ENCODE data around the gene GCDH. TPM values are rescaled to one million over a fixed set of nuclear protein-coding genes. Genes with fewer than 3 reads are reported as not detected.
A peak's percentile ranks its signal among the peaks of the same experiment; 100 is the strongest.

Gene GCDH
- total and polyA plus RNA-seq, 12 donors: 16.2 to 78.4 (median 34.8) TPM

DNA sequence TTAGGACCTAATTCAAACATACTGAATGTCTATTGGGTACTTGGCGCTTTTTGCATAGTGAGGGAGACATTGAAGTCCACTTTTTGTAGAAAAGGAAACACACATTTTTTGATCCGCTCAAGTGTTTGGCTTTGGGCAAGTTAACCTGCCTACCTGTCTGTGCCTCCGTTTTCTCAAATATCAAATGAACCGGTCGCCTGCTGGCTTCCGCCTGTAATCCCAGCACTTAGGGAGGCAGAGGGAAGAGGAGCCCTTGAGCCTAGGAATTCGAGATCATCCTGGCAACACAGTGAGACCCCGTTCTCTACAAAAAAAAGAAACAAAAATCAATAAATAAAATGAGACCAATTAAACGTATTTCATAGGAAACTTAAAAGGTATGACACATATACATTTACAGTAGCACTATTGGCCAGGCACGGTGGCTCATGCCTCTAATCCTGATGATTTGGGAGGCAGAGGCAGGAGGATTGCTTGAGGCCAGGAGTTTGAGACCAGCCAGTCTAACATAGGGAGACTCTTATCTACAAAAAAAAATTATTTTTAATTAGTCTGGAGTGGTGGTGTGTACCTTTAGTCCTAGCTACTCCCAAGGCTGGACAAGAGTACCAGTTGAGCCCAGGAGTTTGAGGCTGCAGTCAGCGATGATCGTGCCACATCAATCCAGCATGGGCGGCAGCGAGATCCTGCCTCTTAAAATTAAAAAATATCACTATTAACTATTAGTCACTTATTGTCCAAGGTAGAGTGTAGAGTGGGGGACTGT is 56.0 kb downstream of the GCDH start:
- intact Hi-C loops (cut with DNase I): no loop called here

DNA sequence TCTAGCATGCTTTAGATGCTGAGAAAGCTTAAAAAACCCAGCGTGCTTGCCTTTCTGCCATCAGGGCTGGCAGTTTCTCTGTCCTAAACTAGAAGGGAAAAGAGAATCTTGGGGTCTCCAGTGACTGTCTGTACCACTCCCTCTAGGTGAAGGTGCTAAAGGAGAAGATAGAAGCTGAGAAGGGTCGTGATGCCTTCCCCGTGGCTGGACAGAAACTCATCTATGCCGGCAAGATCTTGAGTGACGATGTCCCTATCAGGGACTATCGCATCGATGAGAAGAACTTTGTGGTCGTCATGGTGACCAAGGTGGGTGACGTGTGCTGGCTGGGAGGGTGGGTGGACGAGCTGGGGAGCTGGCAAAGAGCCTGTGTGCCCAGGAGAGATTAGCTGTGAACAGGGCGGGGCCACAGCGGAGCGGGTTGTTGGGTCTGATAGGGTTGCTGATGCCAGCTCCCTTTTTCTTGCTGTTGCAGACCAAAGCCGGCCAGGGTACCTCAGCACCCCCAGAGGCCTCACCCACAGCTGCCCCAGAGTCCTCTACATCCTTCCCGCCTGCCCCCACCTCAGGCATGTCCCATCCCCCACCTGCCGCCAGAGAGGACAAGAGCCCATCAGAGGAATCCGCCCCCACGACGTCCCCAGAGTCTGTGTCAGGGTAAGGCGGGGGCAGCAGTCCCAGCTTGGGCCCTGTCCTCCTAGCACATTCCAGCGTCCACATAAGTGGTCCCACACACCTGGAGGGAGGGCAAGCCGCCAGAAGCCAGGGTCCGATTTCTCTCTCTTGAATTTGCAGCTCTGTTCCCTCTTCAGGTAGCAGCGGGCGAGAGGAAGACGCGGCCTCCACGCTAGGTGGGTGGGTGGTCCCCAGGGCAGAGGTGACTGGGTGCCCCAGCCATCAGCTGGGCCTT is 57.0 kb downstream of the GCDH start:
- no peak overlapping the region for H3K27ac ChIP-seq
- no peak overlapping the region for H3K4me3 ChIP-seq
- TF ChIP-seq POLR2A (IDR thresholded peaks at IDR 0.05): no peak
- TF ChIP-seq, protein P1, sequence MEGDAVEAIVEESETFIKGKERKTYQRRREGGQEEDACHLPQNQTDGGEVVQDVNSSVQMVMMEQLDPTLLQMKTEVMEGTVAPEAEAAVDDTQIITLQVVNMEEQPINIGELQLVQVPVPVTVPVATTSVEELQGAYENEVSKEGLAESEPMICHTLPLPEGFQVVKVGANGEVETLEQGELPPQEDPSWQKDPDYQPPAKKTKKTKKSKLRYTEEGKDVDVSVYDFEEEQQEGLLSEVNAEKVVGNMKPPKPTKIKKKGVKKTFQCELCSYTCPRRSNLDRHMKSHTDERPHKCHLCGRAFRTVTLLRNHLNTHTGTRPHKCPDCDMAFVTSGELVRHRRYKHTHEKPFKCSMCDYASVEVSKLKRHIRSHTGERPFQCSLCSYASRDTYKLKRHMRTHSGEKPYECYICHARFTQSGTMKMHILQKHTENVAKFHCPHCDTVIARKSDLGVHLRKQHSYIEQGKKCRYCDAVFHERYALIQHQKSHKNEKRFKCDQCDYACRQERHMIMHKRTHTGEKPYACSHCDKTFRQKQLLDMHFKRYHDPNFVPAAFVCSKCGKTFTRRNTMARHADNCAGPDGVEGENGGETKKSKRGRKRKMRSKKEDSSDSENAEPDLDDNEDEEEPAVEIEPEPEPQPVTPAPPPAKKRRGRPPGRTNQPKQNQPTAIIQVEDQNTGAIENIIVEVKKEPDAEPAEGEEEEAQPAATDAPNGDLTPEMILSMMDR (IDR thresholded peaks at IDR 0.05): no peak
- no peaks in the 10 kb centered on the region for H3K9me3 ChIP-seq (replicated peaks in 1 of 3)
- no peaks in the 10 kb centered on the region for H3K27me3 ChIP-seq
- H3K36me3 ChIP-seq (replicated peaks in 1 of 2): peaks cover 0 to 70% of the 10 kb centered on the region in 2 donors
- peak in 1 of 7 donors; percentile 51 for DNase-seq
- WGBS, 4 donors: 83 to 87% (median 86%) methylated on average over 21 to 28 of the region's 28 CpGs
- intact Hi-C loops (cut with DNase I): no loop called here
- H3K4me1 ChIP-seq (replicated peaks in 1 of 2): peaks cover 8 to 28% of the 10 kb centered on the region in 2 donors

More for the DNA sequence above, 56.0 kb downstream of the GCDH start:
- no peaks in the 10 kb centered on the region for H3K27me3 ChIP-seq
- peak overlapping the region in 2 of 4 donors; percentile 83 to 91 for H3K4me3 ChIP-seq
- TF ChIP-seq, protein P1 (IDR thresholded peaks at IDR 0.05): no peak
- no peak for TF ChIP-seq POLR2A (IDR thresholded peaks at IDR 0.05)
- WGBS, 4 donors: 60 to 63% (median 62%) methylated on average over 14 of the region's 14 CpGs
- H3K9me3 ChIP-seq (replicated peaks in 1 of 3): no peaks in the 10 kb centered on the region
- H3K36me3 ChIP-seq (replicated peaks in 1 of 2): peaks cover 0 to 73% of the 10 kb centered on the region in 2 donors
- H3K4me1 ChIP-seq (replicated peaks in 1 of 2): peaks cover 0 to 19% of the 10 kb centered on the region in 2 donors
- peak in 1 of 7 donors; percentile 22 for DNase-seq
- H3K27ac ChIP-seq: peak overlapping the region in 4 of 5 donors; percentile 83 to 98 (median 96)

DNA sequence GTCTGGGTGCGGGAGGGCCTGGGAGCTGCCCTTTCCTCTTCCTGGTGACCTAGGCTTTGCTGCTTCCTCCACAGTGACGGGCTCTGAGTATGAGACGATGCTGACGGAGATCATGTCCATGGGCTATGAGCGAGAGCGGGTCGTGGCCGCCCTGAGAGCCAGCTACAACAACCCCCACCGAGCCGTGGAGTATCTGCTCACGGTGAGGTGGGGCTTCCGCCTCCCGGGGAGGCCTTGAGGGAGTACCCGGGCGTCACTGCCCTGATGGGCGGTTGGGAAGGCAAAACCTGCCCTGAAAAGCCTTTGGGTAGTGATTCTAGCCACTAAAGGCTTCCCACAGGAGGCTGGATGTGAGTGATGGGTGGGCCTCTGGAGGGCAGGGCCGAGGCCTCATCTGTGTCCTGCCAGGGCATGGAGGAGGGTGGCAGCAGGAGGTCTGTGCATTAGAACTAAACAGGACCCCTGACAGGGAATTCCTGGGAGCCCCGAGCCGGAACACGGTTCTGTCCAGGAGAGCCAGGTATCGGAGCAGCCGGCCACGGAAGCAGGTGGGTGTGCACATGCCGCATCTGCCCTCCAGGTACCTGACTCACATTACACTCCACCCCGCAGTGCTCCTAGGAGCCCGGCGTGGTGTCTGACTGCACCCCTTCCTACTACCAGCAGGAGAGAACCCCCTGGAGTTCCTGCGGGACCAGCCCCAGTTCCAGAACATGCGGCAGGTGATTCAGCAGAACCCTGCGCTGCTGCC is 57.8 kb downstream of the GCDH start:
- DNase-seq: peak in 1 of 7 donors; percentile 36
- no peak overlapping the region for H3K27ac ChIP-seq
- no peaks in the 10 kb centered on the region for H3K27me3 ChIP-seq
- no peaks in the 10 kb centered on the region for H3K9me3 ChIP-seq (replicated peaks in 1 of 3)
- intact Hi-C loops (cut with DNase I): no loop called here
- H3K4me3 ChIP-seq: no peak overlapping the region
- H3K4me1 ChIP-seq (replicated peaks in 1 of 2): peaks cover 15 to 32% of the 10 kb centered on the region in 2 donors
- WGBS, 4 donors: 75 to 90% (median 86%) methylated on average over 8 to 30 of the region's 30 CpGs
- no peak for TF ChIP-seq POLR2A (IDR thresholded peaks at IDR 0.05)
- TF ChIP-seq, protein P1 (IDR thresholded peaks at IDR 0.05): no peak
- peaks cover 0 to 68% of the 10 kb centered on the region in 2 donors for H3K36me3 ChIP-seq (replicated peaks in 1 of 2)

Small RNA genes lying within 50 kb of the gene (microRNA-seq; reads per million reads assigned to microRNA genes)
- gene MIR5695 (0 reads per million in 3 donors), gene MIR6515 (0.85 to 1.9 (median 0.89) reads per million in 3 donors), gene MIR6794 (0 reads per million in 3 donors)

Small RNA genes lying within 50 kb of the gene (small RNA-seq; reads per million reads assigned to genes)
- gene MIR5695 (0 reads per million in 2 donors), gene MIR6515 (0.36 to 0.42 reads per million in 2 donors), gene MIR6794 (0 reads per million in 2 donors)

Other genes with a start within 250 kb of the GCDH start
- 100 to 1,000 TPM in 6 of 9 donors, 10 to 100 TPM in 3; 25.0 to 131 (median 111) TPM for gene MAN2B1, start 224.4 kb upstream of the GCDH start, total RNA-seq
- gene MAN2B1, start 224.4 kb upstream of the GCDH start, polyA plus RNA-seq: 100 to 1,000 TPM in 2 of 3 donors, 10 to 100 TPM in 1; 19.5 to 194 (median 152) TPM
- 10 to 100 TPM; 10.6 to 20.5 (median 13.9) TPM for gene WDR83, start 224.4 kb upstream of the GCDH start, total RNA-seq
- 10 to 100 TPM in 2 of 3 donors, 1 to 10 TPM in 1; 3.9 to 68.5 (median 56.1) TPM for gene WDR83, start 224.4 kb upstream of the GCDH start, polyA plus RNA-seq
- gene DHPS, start 209.3 kb upstream of the GCDH start, total RNA-seq: 100 to 1,000 TPM in 5 of 9 donors, 10 to 100 TPM in 4; 80.4 to 197 (median 121) TPM
- 100 to 1,000 TPM in 2 of 3 donors, 10 to 100 TPM in 1; 64.5 to 166 (median 137) TPM for gene DHPS, start 209.3 kb upstream of the GCDH start, polyA plus RNA-seq
- not detected for gene GNG14, start 203.2 kb upstream of the GCDH start, total RNA-seq
- not detected for gene GNG14, start 203.2 kb upstream of the GCDH start, polyA plus RNA-seq
- gene FBXW9, start 194.5 kb upstream of the GCDH start, total RNA-seq: 10 to 100 TPM in 5 of 9 donors, 1 to 10 TPM in 4; 6.9 to 14.7 (median 11.1) TPM
- gene FBXW9, start 194.5 kb upstream of the GCDH start, polyA plus RNA-seq: 1 to 10 TPM; 2.1 to 6.8 (median 6.4) TPM
- 100 to 1,000 TPM in 2 of 9 donors, 10 to 100 TPM in 7; 24.5 to 104 (median 78.0) TPM for gene TNPO2, start 167.2 kb upstream of the GCDH start, total RNA-seq
- 10 to 100 TPM; 43.4 to 99.2 (median 58.4) TPM for gene TNPO2, start 167.2 kb upstream of the GCDH start, polyA plus RNA-seq
- gene TRIR, start 156.5 kb upstream of the GCDH start, total RNA-seq: 100 to 1,000 TPM; 125 to 423 (median 195) TPM
- 100 to 1,000 TPM; 162 to 405 (median 338) TPM for gene TRIR, start 156.5 kb upstream of the GCDH start, polyA plus RNA-seq
- gene GET3, start 153.7 kb upstream of the GCDH start, total RNA-seq: 10 to 100 TPM; 75.3 to 97.7 (median 82.5) TPM
- gene GET3, start 153.7 kb upstream of the GCDH start, polyA plus RNA-seq: 10 to 100 TPM; 50.3 to 74.1 (median 56.7) TPM
- not detected for gene BEST2, start 139.4 kb upstream of the GCDH start, total RNA-seq
- not detected for gene BEST2, start 139.4 kb upstream of the GCDH start, polyA plus RNA-seq
- gene HOOK2, start 115.6 kb upstream of the GCDH start, total RNA-seq: 10 to 100 TPM; 10.2 to 38.3 (median 25.5) TPM
- gene HOOK2, start 115.6 kb upstream of the GCDH start, polyA plus RNA-seq: 10 to 100 TPM in 2 of 3 donors, 1 to 10 TPM in 1; 6.3 to 99.7 (median 69.3) TPM
- 100 to 1,000 TPM in 8 of 9 donors, 10 to 100 TPM in 1; 46.9 to 594 (median 351) TPM for gene JUNB, start 99.7 kb upstream of the GCDH start, total RNA-seq
- 100 to 1,000 TPM in 2 of 3 donors, 1 to 10 TPM in 1; 4.2 to 291 (median 104) TPM for gene JUNB, start 99.7 kb upstream of the GCDH start, polyA plus RNA-seq
- 1,000 to 10,000 TPM in 3 of 9 donors, 100 to 1,000 TPM in 6; 597 to 1,660 (median 849) TPM for gene PRDX2, start 89.4 kb upstream of the GCDH start, total RNA-seq
- gene PRDX2, start 89.4 kb upstream of the GCDH start, polyA plus RNA-seq: 100 to 1,000 TPM; 146 to 957 (median 364) TPM
- 1 to 10 TPM in 5 of 9 donors, not detected in 4; 1.8 to 8.6 (median 4.7) TPM for gene THSD8, start 89.1 kb upstream of the GCDH start, total RNA-seq
- 1 to 10 TPM; 3.5 to 5.6 (median 4.4) TPM for gene THSD8, start 89.1 kb upstream of the GCDH start, polyA plus RNA-seq
- 10 to 100 TPM in 1 of 9 donors, 1 to 10 TPM in 8; 2.8 to 11.5 (median 6.6) TPM for gene RNASEH2A, start 84.6 kb upstream of the GCDH start, total RNA-seq
- 1 to 10 TPM; 1.8 to 4.3 (median 3.4) TPM for gene RNASEH2A, start 84.6 kb upstream of the GCDH start, polyA plus RNA-seq
- gene RTBDN, start 56.6 kb upstream of the GCDH start, total RNA-seq: 1 to 10 TPM in 3 of 9 donors, under 1 TPM in 1, not detected in 5; 0.23 to 5.2 (median 2.9) TPM
- 10 to 100 TPM in 1 of 3 donors, 1 to 10 TPM in 2; 2.0 to 16.4 (median 4.5) TPM for gene RTBDN, start 56.6 kb upstream of the GCDH start, polyA plus RNA-seq
- gene MAST1, start 52.6 kb upstream of the GCDH start, total RNA-seq: 1 to 10 TPM in 8 of 9 donors, under 1 TPM in 1; 0.72 to 6.9 (median 3.0) TPM
- gene MAST1, start 52.6 kb upstream of the GCDH start, polyA plus RNA-seq: 10 to 100 TPM in 1 of 3 donors, 1 to 10 TPM in 2; 1.3 to 29.6 (median 4.7) TPM
- 10 to 100 TPM in 8 of 9 donors, 1 to 10 TPM in 1; 3.3 to 83.4 (median 53.8) TPM for gene DNASE2, start 9.7 kb upstream of the GCDH start, total RNA-seq
- 10 to 100 TPM; 13.6 to 22.2 (median 17.9) TPM for gene DNASE2, start 9.7 kb upstream of the GCDH start, polyA plus RNA-seq
- gene KLF1, start 4.0 kb upstream of the GCDH start, total RNA-seq: under 1 TPM in 2 of 9 donors, not detected in 7; 0.23 to 0.83 TPM
- gene KLF1, start 4.0 kb upstream of the GCDH start, polyA plus RNA-seq: under 1 TPM in 1 of 3 donors, not detected in 2; 0.24 TPM
- under 1 TPM in 2 of 9 donors, not detected in 7; 0.78 to 0.91 TPM for gene SYCE2, start 28.1 kb downstream of the GCDH start, total RNA-seq
- under 1 TPM; 0.16 to 0.24 (median 0.20) TPM for gene SYCE2, start 28.1 kb downstream of the GCDH start, polyA plus RNA-seq
- gene FARSA, start 42.6 kb downstream of the GCDH start, total RNA-seq: 100 to 1,000 TPM in 1 of 9 donors, 10 to 100 TPM in 8; 40.6 to 102 (median 55.0) TPM
- 10 to 100 TPM; 33.5 to 62.1 (median 36.0) TPM for gene FARSA, start 42.6 kb downstream of the GCDH start, polyA plus RNA-seq
- 1,000 to 10,000 TPM in 2 of 9 donors, 100 to 1,000 TPM in 7; 271 to 1,489 (median 656) TPM for gene CALR, start 47.4 kb downstream of the GCDH start, total RNA-seq
- gene CALR, start 47.4 kb downstream of the GCDH start, polyA plus RNA-seq: 1,000 to 10,000 TPM in 1 of 3 donors, 100 to 1,000 TPM in 2; 224 to 1,230 (median 336) TPM
- gene RAD23A, start 54.7 kb downstream of the GCDH start, total RNA-seq: 100 to 1,000 TPM in 6 of 9 donors, 10 to 100 TPM in 3; 66.5 to 146 (median 111) TPM
- gene RAD23A, start 54.7 kb downstream of the GCDH start, polyA plus RNA-seq: 100 to 1,000 TPM; 112 to 240 (median 206) TPM
- 100 to 1,000 TPM in 1 of 9 donors, 10 to 100 TPM in 8; 26.1 to 101 (median 48.5) TPM for gene GADD45GIP1, start 66.1 kb downstream of the GCDH start, total RNA-seq
- 100 to 1,000 TPM in 2 of 3 donors, 10 to 100 TPM in 1; 16.5 to 213 (median 183) TPM for gene GADD45GIP1, start 66.1 kb downstream of the GCDH start, polyA plus RNA-seq
- gene DAND5, start 78.4 kb downstream of the GCDH start, total RNA-seq: 1 to 10 TPM in 5 of 9 donors, under 1 TPM in 4; 0.35 to 2.3 (median 1.1) TPM
- gene DAND5, start 78.4 kb downstream of the GCDH start, polyA plus RNA-seq: under 1 TPM; 0.27 to 0.34 (median 0.32) TPM
- gene NFIX, start 104.3 kb downstream of the GCDH start, total RNA-seq: 10 to 100 TPM in 8 of 9 donors, 1 to 10 TPM in 1; 1.3 to 72.8 (median 32.2) TPM
- gene NFIX, start 104.3 kb downstream of the GCDH start, polyA plus RNA-seq: 10 to 100 TPM in 1 of 3 donors, 1 to 10 TPM in 2; 4.9 to 18.0 (median 9.4) TPM
- gene LYL1, start 211.7 kb downstream of the GCDH start, total RNA-seq: 10 to 100 TPM in 5 of 9 donors, 1 to 10 TPM in 4; 4.3 to 22.5 (median 10.5) TPM
- 10 to 100 TPM in 1 of 3 donors, 1 to 10 TPM in 1, under 1 TPM in 1; 0.38 to 18.7 (median 7.9) TPM for gene LYL1, start 211.7 kb downstream of the GCDH start, polyA plus RNA-seq
- gene TRMT1, start 225.6 kb downstream of the GCDH start, total RNA-seq: 10 to 100 TPM; 13.4 to 48.0 (median 30.7) TPM
- 100 to 1,000 TPM in 2 of 3 donors, 10 to 100 TPM in 1; 15.5 to 229 (median 120) TPM for gene TRMT1, start 225.6 kb downstream of the GCDH start, polyA plus RNA-seq
- gene NACC1, start 227.1 kb downstream of the GCDH start, total RNA-seq: 10 to 100 TPM; 26.7 to 67.0 (median 41.2) TPM
- gene NACC1, start 227.1 kb downstream of the GCDH start, polyA plus RNA-seq: 10 to 100 TPM; 12.4 to 47.7 (median 14.8) TPM